Keratinocyte (primary cell): ENCODE results near the gene RGS6. TPM values are rescaled to one million over a fixed set of nuclear protein-coding genes. Genes with fewer than 3 reads are reported as not detected.

Experiments
- DNase-seq: peaks from one replicate; pipeline ENCODE4 v3.0.0-alpha.2; 2011; ENCODE audit warnings: low read depth, missing footprints, low spot score
- FAIRE-seq: peaks from 2 replicates; lab custom pipeline; 2011; peaks lifted over from hg19 to GRCh38; lab: Jason Lieb, UNC
- H2AFZ ChIP-seq: 2 replicates; pipeline ENCODE4 v1.6.0; 2012; ENCODE audit warnings: low read length, control low read depth, inconsistent platforms; ENCODE audit not compliant: control insufficient read depth
- H3K27ac ChIP-seq: 2 replicates; pipeline ENCODE4 v1.5.1; 2011; ENCODE audit warnings: low read length; ENCODE audit not compliant: control insufficient read depth, insufficient read depth
- H3K27me3 ChIP-seq: 3 replicates; pipeline ENCODE4 v1.6.0; 2011; ENCODE audit warnings: low read length; ENCODE audit not compliant: control insufficient read depth, insufficient read depth; ENCODE audit errors: extremely low read depth
- H3K36me3 ChIP-seq, 2 experiments: 2 replicates in 1 of 2; 3 replicates in 1 of 2; pipeline ENCODE4 v1.5.1; 2011; ENCODE audit warnings: low read length in 2 of 2, mild to moderate bottlenecking in 1 of 2; ENCODE audit not compliant: control insufficient read depth in 2 of 2, insufficient read depth in 2 of 2; ENCODE audit errors: extremely low read depth in 1 of 2
- H3K4me1 ChIP-seq: 3 replicates; pipeline ENCODE4 v1.5.1; 2011; ENCODE audit warnings: low read length; ENCODE audit not compliant: control insufficient read depth, insufficient read depth; ENCODE audit errors: extremely low read depth
- H3K4me2 ChIP-seq: 3 replicates; pipeline ENCODE4 v1.6.0; 2011; ENCODE audit warnings: low read depth, low read length; ENCODE audit not compliant: control insufficient read depth, insufficient read depth; ENCODE audit errors: extremely low read depth
- H3K4me3 ChIP-seq, 3 experiments: fragments of 200-600 bp in 1 of 3; sonication (generic) in 1 of 3; 2 replicates in 2 of 3; 3 replicates in 1 of 3; pipeline ENCODE4 v1.5.1; 2011 to 2016; ENCODE audit warnings: low read length in 3 of 3, mild to moderate bottlenecking in 3 of 3, control low read depth in 2 of 3, inconsistent platforms in 1 of 3, low read depth in 1 of 3, mixed read lengths in 1 of 3, mixed run types in 1 of 3, moderate library complexity in 1 of 3; ENCODE audit not compliant: control insufficient read depth in 2 of 3, insufficient read depth in 2 of 3; ENCODE audit errors: extremely low read depth in 1 of 3
- H3K79me2 ChIP-seq: 2 replicates; pipeline ENCODE4 v1.6.0; 2012; ENCODE audit warnings: low read length; ENCODE audit not compliant: control insufficient read depth, insufficient read depth
- H3K9ac ChIP-seq: 3 replicates; pipeline ENCODE4 v1.6.0; 2011; ENCODE audit warnings: low read length; ENCODE audit not compliant: control insufficient read depth, insufficient read depth; ENCODE audit errors: extremely low read depth
- H3K9me1 ChIP-seq: 3 replicates; pipeline ENCODE4 v1.6.0; 2011; ENCODE audit warnings: low read length; ENCODE audit not compliant: control insufficient read depth, insufficient read depth; ENCODE audit errors: extremely low read depth
- H3K9me3 ChIP-seq: 2 replicates; pipeline ENCODE4 v1.5.1; 2012; ENCODE audit warnings: low read depth, low read length; ENCODE audit not compliant: control insufficient read depth
- H4K20me1 ChIP-seq: 3 replicates; pipeline ENCODE4 v1.6.0; 2011; ENCODE audit warnings: low read length; ENCODE audit not compliant: control insufficient read depth, insufficient read depth; ENCODE audit errors: extremely low read depth
- EZH2 ChIP-seq: IDR thresholded peaks from one replicate; pipeline ENCODE4 v1.6.1; 2012; ENCODE audit warnings: inconsistent platforms, mild to moderate bottlenecking, low read length, moderate library complexity
- dilution Hi-C: fragments of 300-500 bp; cut with MboI; formaldehyde crosslinking; loops from one replicate; pipeline ENCODE4 v1.7.0; 2020; ENCODE audit warnings: low sequenced_read_pairs; ENCODE audit not compliant: extremely low pct_ligation_motif_present
- polyA plus RNA-seq, 5 experiments: library from polyadenylated mRNA; depleted of rRNA in 3 of 5; stranded (reverse) in 3 of 5; stranded (forward) in 1 of 5; unstranded in 1 of 5; fragments of >200 nt; gene quantifications; 1 replicate in 1 of 5; 2 replicates in 3 of 5; 3 replicates in 1 of 5; pipeline versions ENCODE4 v1.2.1 to v1.2.3, GENCODE V29; 2011 to 2012; ENCODE audit warnings: missing spikeins in 2 of 5, low read depth in 1 of 5, low replicate concordance in 1 of 5
- TF ChIP-seq, protein P1 (sequence below), 3 experiments: IDR thresholded peaks in 1 of 3; conservative IDR thresholded peaks in 1 of 3; optimal IDR thresholded peaks in 1 of 3; 2 replicates in 2 of 3; 3 replicates in 1 of 3; pipeline versions ENCODE3 to v1.5.1; 2011; ENCODE audit warnings: low read length in 3 of 3, mild to moderate bottlenecking in 3 of 3, moderate library complexity in 2 of 3, control low read depth in 1 of 3, inconsistent platforms in 1 of 3; ENCODE audit not compliant: insufficient read depth in 2 of 3; ENCODE audit errors: extremely low read depth in 1 of 3

Gene RGS6
- polyA plus RNA-seq, 1 donor (not counting 4 experiments of a cell fraction or from before 2014, with no cell fraction given) = not detected

DNA sequence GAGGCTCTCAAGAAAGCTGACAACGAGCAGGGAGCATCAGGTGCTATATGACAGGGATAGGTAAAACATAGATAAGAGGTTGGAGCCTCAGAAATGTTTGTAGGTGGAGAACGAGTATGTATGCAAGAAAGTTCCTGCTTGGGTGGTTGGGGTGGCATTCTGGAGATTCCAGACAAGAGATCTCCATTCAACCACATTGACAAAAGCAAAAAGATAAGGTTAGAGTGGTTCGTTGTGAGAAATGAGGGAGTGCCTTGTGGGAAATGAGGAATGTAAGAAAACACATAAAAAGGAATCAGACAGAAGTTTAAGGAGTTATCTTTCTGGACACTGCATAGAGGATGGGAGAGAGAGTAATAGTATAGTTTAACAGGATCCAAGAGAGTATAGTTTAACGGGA is 671.4 kb downstream of the RGS6 start:
- H4K20me1 ChIP-seq = no peaks in the 10 kb centered on the region
- TF ChIP-seq, protein P1, sequence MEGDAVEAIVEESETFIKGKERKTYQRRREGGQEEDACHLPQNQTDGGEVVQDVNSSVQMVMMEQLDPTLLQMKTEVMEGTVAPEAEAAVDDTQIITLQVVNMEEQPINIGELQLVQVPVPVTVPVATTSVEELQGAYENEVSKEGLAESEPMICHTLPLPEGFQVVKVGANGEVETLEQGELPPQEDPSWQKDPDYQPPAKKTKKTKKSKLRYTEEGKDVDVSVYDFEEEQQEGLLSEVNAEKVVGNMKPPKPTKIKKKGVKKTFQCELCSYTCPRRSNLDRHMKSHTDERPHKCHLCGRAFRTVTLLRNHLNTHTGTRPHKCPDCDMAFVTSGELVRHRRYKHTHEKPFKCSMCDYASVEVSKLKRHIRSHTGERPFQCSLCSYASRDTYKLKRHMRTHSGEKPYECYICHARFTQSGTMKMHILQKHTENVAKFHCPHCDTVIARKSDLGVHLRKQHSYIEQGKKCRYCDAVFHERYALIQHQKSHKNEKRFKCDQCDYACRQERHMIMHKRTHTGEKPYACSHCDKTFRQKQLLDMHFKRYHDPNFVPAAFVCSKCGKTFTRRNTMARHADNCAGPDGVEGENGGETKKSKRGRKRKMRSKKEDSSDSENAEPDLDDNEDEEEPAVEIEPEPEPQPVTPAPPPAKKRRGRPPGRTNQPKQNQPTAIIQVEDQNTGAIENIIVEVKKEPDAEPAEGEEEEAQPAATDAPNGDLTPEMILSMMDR (optimal IDR thresholded peaks at IDR 0.05 in 1 of 3, IDR thresholded peaks at IDR 0.05 in 1 of 3, conservative IDR thresholded peaks at IDR 0.05 in 1 of 3; ENCODE audit: extremely low read depth in 1 of 3, insufficient read depth in 2 of 3, low read length in 3 of 3) = no peak
- no peak for TF ChIP-seq EZH2
- no peak for DNase-seq
- H3K4me3 ChIP-seq = no peak overlapping the region
- H3K36me3 ChIP-seq = no peaks in the 10 kb centered on the region
- no peak overlapping the region for H2AFZ ChIP-seq
- H3K9me1 ChIP-seq = no peaks in the 10 kb centered on the region
- no peaks in the 10 kb centered on the region for H3K9me3 ChIP-seq
- peaks cover 14% of the 10 kb centered on the region for H3K4me1 ChIP-seq
- H3K9ac ChIP-seq = no peak overlapping the region
- no peak overlapping the region for H3K27ac ChIP-seq
- no peak for FAIRE-seq
- no peak overlapping the region for H3K4me2 ChIP-seq
- dilution Hi-C loops = no loop called here
- no peaks in the 10 kb centered on the region for H3K79me2 ChIP-seq
- peaks cover 5% of the 10 kb centered on the region for H3K27me3 ChIP-seq

DNA sequence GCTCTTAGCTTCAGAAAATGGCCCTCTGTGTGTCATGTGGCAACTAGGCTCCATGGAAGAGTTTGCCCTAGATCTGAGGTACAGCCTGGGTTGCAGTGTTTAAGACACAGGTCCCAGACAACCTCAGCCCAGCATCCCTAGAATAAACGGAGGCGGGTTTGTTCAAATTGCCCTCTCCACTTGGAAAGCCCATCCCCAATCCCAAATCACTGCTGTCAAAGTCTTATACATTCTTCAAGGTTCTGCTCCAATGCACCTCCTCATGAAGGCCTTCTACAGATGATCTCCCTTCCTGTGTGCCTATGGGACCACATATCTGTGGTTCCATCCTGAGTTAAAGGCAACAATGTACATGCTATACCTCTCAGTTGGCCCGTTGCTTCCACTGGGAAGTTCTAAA is 671.9 kb downstream of the RGS6 start:
- DNase-seq (no peak), FAIRE-seq (no peak)
- Histone ChIP-seq H3K4me1 (peaks cover 19% of the 10 kb centered on the region), H3K9ac (no peak overlapping the region), H3K9me1 (no peaks in the 10 kb centered on the region), H3K36me3 (no peaks in the 10 kb centered on the region), H3K79me2 (no peaks in the 10 kb centered on the region), H3K27me3 (peaks cover under 1% of the 10 kb centered on the region), H4K20me1 (no peaks in the 10 kb centered on the region), H3K27ac (no peak overlapping the region), H3K9me3 (no peaks in the 10 kb centered on the region), H3K4me2 (no peak overlapping the region), H2AFZ (no peak overlapping the region), H3K4me3 (no peak overlapping the region)
- TF ChIP-seq, protein P1 (optimal IDR thresholded peaks at IDR 0.05 in 1 of 3, IDR thresholded peaks at IDR 0.05 in 1 of 3, conservative IDR thresholded peaks at IDR 0.05 in 1 of 3; ENCODE audit: extremely low read depth in 1 of 3, insufficient read depth in 2 of 3, low read length in 3 of 3) = no peak
- TF ChIP-seq EZH2 = no peak
- dilution Hi-C loops = no loop called here
